Measurements from ENCODE around the gene SLC6A7.
"Not testable (repeated sequence)": the region's sequence is repeated elsewhere in the genome, so short reads cannot be mapped to it uniquely, and the experiment has no call there.

Gene SLC6A7

GRCh38 chr5:150241298-150242160, 51.7 kb downstream of the SLC6A7 start:
- no peak for DNase-seq (ENCODE audit: low read depth in 2 of 2)

GRCh38 chr5:150242251-150242894, 52.5 kb downstream of the SLC6A7 start:
- DNase-seq (ENCODE audit: low read depth in 2 of 2) = no peak

GRCh38 chr5:150243590-150243989, 53.7 kb downstream of the SLC6A7 start:
- DNase-seq (ENCODE audit: low read depth in 2 of 2) = no peak

DNA sequence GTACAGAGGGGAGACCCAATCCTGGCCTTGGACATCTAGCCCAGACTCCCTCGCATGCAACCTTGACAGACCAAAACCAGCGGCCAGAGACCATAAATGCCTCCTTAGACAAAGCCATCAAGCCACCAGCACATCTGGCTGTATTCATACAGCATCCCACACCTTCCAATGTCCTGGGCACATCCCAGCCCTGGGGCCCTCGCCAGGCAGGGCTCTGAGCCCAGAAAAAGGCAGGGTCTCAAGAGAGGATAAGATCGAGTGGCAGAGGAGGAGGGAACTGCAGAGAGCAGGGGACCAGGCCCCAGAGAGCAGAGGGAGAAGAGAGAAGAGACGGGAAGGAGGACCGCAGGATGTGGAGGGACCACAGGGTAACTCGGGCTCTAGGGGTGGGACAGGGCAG, 54.3 kb downstream of the SLC6A7 start:
- DNase-seq (ENCODE audit: low read depth in 2 of 2) = no peak

DNA sequence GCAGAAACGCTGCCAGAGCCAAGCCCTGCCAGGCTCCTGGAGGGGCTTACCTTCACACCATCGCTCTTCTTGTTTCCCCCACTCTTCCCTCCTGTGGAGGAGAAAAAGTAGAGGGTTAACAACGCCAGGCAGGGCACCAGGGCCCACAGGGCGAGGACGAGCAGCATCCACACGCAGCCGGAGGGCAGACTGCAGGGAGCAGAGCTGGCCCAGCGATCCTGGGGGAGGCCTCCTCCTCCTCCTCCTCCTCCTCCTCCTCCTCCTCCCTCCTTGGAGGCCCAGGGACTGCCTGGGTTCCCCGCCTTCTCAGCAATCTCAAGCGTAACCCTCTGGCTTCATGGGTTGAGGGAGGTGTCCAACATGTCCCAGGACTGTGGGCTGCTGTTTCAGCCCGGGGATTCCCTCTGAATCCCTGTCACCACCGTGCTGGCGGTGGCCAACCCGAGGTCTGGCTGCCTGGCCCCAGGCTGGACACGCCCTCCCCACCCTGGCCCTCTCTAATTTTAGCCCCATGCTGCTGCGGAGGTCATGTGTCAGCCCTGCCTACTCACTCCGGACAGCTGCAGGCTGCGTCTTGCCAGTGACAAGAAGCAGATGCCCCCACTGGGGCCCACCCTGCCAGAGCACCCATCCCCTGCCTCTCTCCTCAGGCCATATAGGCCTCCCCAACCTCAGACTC, 55.4 kb downstream of the SLC6A7 start:
- no peak for DNase-seq (ENCODE audit: low read depth in 2 of 2)

GRCh38 chr5:150245808-150246207, 55.9 kb downstream of the SLC6A7 start:
- no peak for DNase-seq (ENCODE audit: low read depth in 2 of 2)

DNA sequence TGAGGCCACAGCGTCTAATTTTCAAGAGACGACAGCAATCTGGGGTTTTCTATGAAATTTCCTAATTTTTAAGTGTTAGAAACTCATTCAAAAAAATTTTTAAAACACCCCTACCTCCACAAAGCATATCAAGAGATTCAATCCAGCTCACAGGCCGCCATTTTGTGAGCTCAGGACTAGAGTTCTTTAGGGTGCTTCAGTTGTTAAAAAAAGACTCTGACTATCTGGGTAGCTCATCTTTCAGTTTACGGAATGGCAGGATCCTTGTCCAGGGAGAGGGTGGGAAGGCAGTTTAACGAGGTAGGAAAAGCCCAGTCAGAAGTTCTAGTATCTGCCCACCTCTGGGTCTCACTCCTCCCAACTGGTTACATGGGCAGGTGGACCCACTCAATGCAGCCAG, 56.6 kb downstream of the SLC6A7 start:
- DNase-seq (ENCODE audit: low read depth in 2 of 2) = no peak

- DNase-seq (ENCODE audit: low read depth in 2 of 2) = no peak
Measured at GRCh38 chr5:150246835-150247234, 57.0 kb downstream of the SLC6A7 start.

- DNase-seq (ENCODE audit: low read depth in 2 of 2) = no peak
Measured at GRCh38 chr5:150247726-150248125, 57.9 kb downstream of the SLC6A7 start.

DNA sequence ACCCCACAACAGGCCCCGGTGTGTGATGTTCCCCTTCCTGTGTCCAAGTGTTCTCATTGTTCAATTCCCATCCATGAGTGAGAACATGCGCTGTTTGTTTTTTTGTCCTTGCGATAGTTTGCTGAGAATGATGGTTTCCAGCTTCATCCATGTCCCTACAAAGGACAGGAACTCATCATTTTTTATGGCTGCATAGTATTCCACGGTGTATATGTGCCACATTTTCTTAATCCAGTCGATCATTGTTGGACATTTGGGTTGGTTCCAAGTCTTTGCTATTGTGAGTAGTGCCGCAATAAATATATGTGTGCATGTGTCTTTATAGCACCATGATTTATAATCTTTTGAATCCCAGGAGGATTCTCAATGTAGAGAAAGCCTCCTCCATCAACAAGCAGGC, 58.6 kb downstream of the SLC6A7 start:
- DNase-seq (ENCODE audit: low read depth in 2 of 2) = not testable (repeated sequence)

DNA sequence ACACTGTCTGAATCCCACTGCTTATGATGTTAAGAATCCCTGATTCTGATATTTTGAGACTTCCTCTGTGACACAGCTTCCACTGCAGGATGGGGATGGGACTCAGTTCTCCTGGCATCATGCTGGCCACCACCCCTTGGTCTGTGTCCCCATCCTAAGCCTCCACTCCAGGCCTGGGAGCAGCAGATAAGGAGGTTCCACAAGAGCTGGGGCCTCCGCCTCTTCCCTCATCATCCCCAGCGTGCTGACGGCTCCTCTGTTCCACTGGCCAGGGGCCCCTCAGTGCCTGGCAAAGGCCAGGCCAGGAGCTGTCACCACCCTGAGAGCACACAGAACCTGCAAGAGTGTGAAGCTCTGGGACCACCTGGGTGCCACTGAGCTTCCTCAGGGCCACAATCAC, 59.1 kb downstream of the SLC6A7 start:
- no peak for DNase-seq (ENCODE audit: low read depth in 2 of 2)

- DNase-seq (ENCODE audit: low read depth in 2 of 2) = no peak
Measured at GRCh38 chr5:150249744-150250143, 59.9 kb downstream of the SLC6A7 start.

- DNase-seq (ENCODE audit: low read depth in 2 of 2) = no peak
Measured at GRCh38 chr5:150251504-150251903, 61.6 kb downstream of the SLC6A7 start.

GRCh38 chr5:150252489-150252888, 62.6 kb downstream of the SLC6A7 start:
- no peak for DNase-seq (ENCODE audit: low read depth in 2 of 2)

- DNase-seq (ENCODE audit: low read depth in 2 of 2) = no peak
Measured at GRCh38 chr5:150253416-150254208, 63.8 kb downstream of the SLC6A7 start.

DNA sequence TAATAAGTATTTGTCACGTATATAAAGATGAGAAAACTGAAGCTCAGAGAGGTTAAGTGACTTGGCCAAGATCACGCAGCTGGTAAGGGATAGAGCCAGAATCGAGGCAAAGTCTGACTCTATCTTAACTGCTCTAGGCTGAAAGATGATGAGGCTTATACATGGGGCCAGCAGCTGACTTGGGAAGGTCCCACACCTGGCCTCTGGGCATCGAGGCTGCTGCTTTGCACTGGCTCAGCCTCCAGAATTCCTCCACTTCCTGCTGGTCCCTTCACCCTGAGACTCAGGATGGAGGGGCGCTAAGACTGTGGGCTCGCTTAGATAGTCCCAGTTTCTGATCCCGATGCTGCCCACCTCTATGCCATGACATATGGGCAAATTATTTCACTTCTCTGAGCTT, 64.5 kb downstream of the SLC6A7 start:
- no peak for DNase-seq (ENCODE audit: low read depth in 2 of 2)

DNA sequence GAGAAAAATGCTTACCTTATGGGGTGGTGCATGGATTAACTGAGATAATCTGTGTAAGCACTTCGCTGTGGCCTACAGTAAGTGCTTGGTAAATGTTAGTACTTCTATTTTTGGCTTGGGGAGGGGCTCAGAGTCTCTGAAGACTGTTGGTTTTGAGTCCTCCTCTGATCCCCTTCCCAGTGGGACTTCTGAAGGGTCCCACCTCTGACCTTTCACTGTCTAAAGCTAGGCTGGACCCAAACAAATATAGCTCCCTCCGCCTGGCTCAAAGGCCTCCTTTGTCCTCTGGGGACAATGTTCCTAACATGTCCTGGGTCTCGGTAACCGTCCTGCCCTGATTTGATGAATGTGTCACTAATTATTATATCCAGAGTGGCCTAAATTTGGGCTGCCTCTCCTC, 64.9 kb downstream of the SLC6A7 start:
- DNase-seq (ENCODE audit: low read depth in 2 of 2) = no peak

DNA sequence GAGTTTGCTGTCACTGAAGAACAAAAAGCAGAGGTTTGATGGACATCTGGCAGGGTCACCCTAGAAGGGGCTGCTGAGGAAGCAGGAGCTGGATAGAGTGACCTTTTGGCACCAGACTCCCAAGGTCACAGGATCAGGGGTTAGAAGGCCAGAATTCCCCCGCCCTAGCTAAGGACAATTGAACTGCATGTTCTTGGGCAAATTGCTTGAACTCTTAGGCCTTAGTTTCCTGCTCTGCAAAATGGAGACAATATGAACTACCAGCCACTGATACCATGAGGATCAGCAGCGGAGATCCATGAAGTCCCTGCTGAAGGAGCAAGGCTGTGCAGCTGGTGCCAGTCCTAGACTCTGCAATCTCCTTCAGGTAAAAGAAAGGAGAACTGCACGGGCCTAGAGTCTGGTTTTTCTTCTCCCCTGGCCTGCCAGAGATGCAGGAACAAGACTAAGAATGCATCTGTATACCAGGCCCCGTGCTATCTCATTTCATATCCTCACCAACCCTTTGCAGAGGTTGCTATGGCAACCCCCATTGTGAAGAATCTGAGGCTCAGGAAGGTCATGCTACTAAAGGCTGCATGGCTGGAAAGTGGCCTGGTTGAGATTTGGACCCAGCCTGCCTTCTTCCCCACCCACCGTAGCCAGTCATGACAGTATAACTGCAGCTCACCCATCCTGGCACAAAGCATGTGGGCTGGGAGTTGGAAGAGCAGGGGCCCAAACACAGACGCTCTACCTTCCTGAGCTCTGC, 66.0 kb downstream of the SLC6A7 start:
- DNase-seq (ENCODE audit: low read depth in 2 of 2) = no peak

DNA sequence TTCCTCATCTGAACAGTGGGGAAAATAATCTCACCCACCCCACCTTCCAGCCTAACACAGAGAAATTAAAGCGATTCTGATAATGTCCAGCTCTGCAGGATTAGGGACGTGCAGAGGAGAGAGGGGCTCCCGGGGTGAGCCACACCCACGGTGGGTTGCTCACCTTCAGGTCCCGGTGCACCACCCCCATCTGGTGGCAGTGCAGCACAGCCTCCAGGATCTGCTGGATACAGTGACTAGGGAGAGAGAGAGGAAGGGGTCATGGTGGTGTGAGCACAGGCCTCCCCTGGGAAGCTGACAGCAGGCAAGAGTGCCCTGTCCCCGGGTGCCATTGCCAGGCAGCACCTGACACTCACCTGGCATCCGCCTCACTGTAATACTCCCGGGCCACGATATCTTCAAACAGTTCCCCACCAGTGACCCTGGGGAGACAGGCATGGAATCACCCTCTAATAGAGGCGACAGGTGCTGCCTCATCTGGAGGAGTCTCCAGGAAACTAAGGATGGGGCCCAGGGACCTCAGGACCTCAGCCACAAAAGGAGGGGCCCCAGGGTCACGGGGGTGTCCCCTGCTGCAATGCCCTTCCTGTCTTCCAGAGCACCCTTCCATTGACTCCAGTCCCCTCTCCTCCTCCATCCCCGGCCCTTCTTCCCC, 66.7 kb downstream of the SLC6A7 start:
- DNase-seq (ENCODE audit: low read depth in 2 of 2) = no peak

DNA sequence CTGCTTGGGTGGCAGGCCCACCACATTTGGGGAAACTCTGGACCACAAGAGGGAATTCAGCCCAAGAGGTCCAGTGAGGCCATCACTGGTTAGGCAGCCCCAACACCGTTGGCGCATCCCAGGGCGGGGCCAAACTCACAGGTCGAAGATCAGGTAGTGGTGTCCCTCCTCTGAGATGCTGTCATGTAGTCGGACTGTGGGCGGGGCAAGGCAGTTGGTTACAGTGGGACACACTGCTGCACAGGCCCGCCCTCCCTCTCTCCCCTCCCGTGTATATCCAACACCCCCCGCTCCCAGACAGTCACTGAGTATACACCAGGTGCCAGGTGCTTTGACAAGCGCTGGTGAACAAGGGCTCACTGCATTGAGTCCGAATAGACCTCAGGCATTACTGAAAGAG, 67.6 kb downstream of the SLC6A7 start:
- no peak for DNase-seq (ENCODE audit: low read depth in 2 of 2)

DNA sequence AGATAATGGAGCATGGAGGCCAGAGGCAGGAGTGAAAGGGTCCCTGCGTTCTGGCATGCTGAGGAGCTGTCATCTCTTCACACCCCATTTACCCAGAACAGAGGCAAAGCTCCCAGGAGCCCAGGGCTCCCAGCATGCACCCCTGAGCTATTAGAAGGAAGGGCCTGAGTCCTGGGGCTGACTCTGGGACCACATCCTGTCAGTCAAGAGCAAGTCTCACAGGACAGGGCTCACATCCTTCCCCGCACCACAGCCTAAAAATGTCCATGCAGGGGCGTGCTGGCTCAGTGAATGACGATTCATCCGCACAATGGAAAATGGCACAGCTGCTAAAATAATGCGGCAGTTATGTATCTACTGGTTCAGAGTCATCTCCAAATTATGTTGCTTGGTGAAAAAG, 68.3 kb downstream of the SLC6A7 start:
- no peak for DNase-seq (ENCODE audit: low read depth in 2 of 2)
